Activated CD4-positive, alpha-beta T cell treated with anti-CD3 and anti-CD28 coated beads, Interleukin-2, amount 10 ng/mL, durations not matched to agents 24 days and 14 days (primary cell): ENCODE measurements around the gene DDN. TPM values are rescaled to one million over a fixed set of nuclear protein-coding genes. Genes with fewer than 3 reads are reported as not detected.

Source experiments
- DNase-seq: peaks from one replicate; pipeline ENCODE4 v3.0.0; 2022
- H3K27ac Mint-ChIP-seq: one replicate; pipeline ENCODE4 v1.8.0; 2022; ENCODE audit warnings: mild to moderate bottlenecking, mixed read lengths
- H3K27me3 Mint-ChIP-seq: one replicate; pipeline ENCODE4 v1.8.0; 2022; ENCODE audit warnings: mixed read lengths
- H3K36me3 Mint-ChIP-seq: one replicate; pipeline ENCODE4 v1.8.0; 2022; ENCODE audit warnings: low read depth, mild to moderate bottlenecking, mixed read lengths
- H3K4me1 Mint-ChIP-seq: one replicate; pipeline ENCODE4 v1.8.0; 2021; ENCODE audit warnings: mixed read lengths
- H3K4me3 Mint-ChIP-seq: one replicate; pipeline ENCODE4 v1.8.0; 2022; ENCODE audit warnings: mild to moderate bottlenecking, moderate library complexity, mixed read lengths
- H3K9me3 Mint-ChIP-seq: one replicate; pipeline ENCODE4 v1.8.0; 2021; ENCODE audit warnings: mixed read lengths
- intact Hi-C: fragments of 100-400 bp; cut with micrococcal nuclease; formaldehyde crosslinking; loops from one replicate; pipeline ENCODE4 v1.15.1; 2023
- total RNA-seq: library from RNA; stranded (reverse); gene quantifications from 2 replicates; pipeline ENCODE4 v1.2.3, GENCODE V29; 2022

DDN gene
- total RNA-seq, 1 donor from 2014 or later, result 1.4 TPM

DNA sequence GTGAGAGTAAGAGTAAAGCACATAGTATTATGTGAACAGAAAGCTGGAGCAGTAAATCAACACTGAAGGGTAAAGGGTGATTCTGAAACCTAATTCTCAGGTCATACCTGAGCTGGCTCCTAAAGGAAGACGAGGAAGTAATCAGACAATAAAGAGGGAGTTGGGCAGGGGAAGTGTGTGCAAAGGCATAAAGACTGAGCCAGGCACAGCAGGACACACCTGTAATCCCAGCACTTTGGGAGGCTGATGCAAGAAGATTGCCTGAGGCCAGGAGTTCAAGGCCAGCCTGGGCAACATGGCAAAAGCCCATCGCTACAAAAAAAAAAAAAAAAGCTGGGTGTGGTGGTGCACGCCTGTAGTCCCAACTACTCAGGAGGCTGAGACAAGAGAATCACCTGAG, 51.4 kb downstream of the DDN start:
- Mint-ChIP-seq H3K9me3 (no peaks in the 10 kb centered on the region), H3K4me1 (peaks cover 23% of the 10 kb centered on the region), H3K4me3 (no peak overlapping the region), H3K27ac (no peak overlapping the region), H3K27me3 (no peaks in the 10 kb centered on the region), H3K36me3 (peaks cover 14% of the 10 kb centered on the region)
- DNase-seq, result no peak
- intact Hi-C loops, result no loop called here

DNA sequence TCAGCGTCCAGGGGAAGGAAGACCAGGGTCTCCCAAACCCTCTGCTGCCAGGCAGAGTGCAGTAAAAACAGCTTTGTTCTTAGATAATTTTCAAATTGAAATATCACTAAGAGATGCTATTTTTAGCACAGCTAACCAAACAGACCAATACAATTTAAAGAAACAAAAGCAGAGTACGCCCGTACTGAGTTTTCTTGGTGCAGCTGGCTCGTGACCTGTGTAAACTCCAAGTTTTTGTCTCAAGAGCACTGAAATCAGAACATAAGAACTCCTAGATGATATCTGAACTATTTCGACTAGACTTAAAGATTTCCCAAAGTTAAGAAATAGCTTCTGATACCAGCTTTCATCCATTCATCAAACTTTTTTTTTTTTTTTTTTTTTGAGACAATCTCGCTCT, 52.2 kb downstream of the DDN start:
- Mint-ChIP-seq H3K27me3 (no peaks in the 10 kb centered on the region), H3K27ac (no peak overlapping the region), H3K4me3 (no peak overlapping the region), H3K4me1 (peaks cover 22% of the 10 kb centered on the region), H3K9me3 (no peaks in the 10 kb centered on the region), H3K36me3 (peaks cover 13% of the 10 kb centered on the region)
- no peak for DNase-seq
- intact Hi-C loops, result no loop called here

DNA sequence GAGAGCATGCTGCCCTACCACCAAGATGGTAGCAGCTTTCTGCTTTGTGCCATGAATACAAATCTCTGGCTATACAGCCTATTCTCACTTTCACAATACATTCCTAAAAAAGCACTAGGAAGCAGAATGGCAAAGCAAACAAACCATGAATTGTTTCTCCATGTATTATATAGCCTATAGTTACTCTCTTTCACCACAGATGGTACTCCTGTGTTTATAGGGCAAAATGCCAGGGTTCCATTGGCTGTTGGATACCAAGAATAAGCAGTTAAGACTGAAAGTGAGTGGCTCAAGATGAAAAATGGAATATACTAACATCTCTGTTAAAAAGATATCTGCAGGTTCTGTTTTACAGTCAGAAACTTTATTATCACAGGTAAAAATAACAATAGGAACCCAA, 53.0 kb downstream of the DDN start:
- peaks cover 22% of the 10 kb centered on the region for H3K4me1 Mint-ChIP-seq
- H3K9me3 Mint-ChIP-seq, result no peaks in the 10 kb centered on the region
- H3K27me3 Mint-ChIP-seq, result no peaks in the 10 kb centered on the region
- H3K36me3 Mint-ChIP-seq, result peaks cover 13% of the 10 kb centered on the region
- intact Hi-C loops, result no loop called here
- DNase-seq, result no peak
- H3K27ac Mint-ChIP-seq, result no peak overlapping the region
- no peak overlapping the region for H3K4me3 Mint-ChIP-seq

Other genes with a start within 250 kb of the DDN start
- 0.14 and 0.73 TPM in 2 replicates for gene ADCY6, start 210.3 kb downstream of the DDN start, total RNA-seq
- gene CACNB3, start 180.9 kb downstream of the DDN start, total RNA-seq, result 9.9 and 11.2 TPM in 2 replicates
- 122 and 126 TPM in 2 replicates for gene DDX23, start 147.2 kb downstream of the DDN start, total RNA-seq
- gene RND1, start 133.5 kb downstream of the DDN start, total RNA-seq, result 4.4 and 5.7 TPM in 2 replicates
- gene FKBP11, start 73.9 kb downstream of the DDN start, total RNA-seq, result 68.6 and 75.3 TPM in 2 replicates
- 109 and 112 TPM in 2 replicates for gene ARF3, start 41.9 kb downstream of the DDN start, total RNA-seq
- 0.19 and 0.21 TPM in 2 replicates for gene WNT10B, start 27.6 kb downstream of the DDN start, total RNA-seq
- not detected in 2 replicates for gene WNT1, start 21.1 kb downstream of the DDN start, total RNA-seq
- 75.3 and 89.8 TPM in 2 replicates for gene PRKAG1, start 19.4 kb upstream of the DDN start, total RNA-seq
- gene KMT2D, start 61.4 kb upstream of the DDN start, total RNA-seq, result 101 TPM in 2 replicates
- gene RHEBL1, start 70.6 kb upstream of the DDN start, total RNA-seq, result 10.9 and 11.8 TPM in 2 replicates
- gene DHH, start 95.4 kb upstream of the DDN start, total RNA-seq, result 0.07 and 0.09 TPM in 2 replicates
- 39.9 and 43.7 TPM in 2 replicates for gene LMBR1L, start 111.5 kb upstream of the DDN start, total RNA-seq
- gene TUBA1B, start 132.0 kb upstream of the DDN start, total RNA-seq, result 1,679 and 1,696 TPM in 2 replicates
- gene TUBA1A, start 189.7 kb upstream of the DDN start, total RNA-seq, result 45.9 and 46.8 TPM in 2 replicates